ENCODE data around the gene LTA. TPM values are rescaled to one million over a fixed set of nuclear protein-coding genes. Genes with fewer than 3 reads are reported as not detected.

The LTA gene
- total RNA-seq, 4 donors from 2014 or later: not detected

DNA sequence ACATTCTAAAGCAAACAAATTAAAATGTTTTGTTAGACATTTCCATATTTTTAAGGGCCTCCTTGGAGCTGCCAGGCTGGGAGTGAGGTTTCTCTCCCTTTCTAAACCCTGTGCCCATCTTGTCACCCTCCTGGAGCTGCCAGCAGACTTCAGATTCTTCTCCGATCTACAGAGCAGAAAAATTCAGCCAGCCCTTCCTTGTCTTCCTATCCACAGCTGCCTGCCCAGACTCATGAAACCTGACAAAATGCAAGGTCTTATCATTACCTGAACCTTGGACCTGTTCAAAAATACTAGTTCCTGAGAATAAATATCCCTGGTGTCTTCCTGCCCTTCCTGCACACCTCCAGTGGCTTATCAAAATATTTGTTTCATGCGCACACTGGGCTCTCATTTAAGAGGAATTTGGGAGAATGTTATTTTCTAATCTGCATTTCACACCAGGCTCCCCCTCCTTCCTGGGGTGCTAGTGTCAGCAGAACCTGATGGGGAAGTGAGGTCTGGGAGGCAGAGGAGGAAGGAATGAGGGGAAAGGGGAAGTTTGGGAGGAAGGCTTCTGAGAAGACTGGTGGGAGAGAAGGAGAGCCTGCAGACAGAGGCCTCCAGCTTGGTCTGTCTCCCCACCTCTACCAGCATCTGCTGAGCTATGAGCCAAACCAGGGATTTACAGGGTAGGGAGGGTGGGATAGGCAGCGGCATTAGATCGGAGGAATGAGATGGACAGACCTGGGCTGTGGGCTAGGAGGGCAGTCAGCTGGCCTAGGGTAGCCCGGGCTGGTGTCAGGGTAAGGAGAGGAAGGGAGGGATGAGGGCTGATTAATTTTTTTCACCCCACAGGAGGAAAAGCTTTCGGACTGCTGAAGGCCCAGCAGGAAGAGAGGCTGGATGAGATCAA, 42.8 kb downstream of the LTA start, which contains the start of gene AIF1:
TSS of gene AIF1 (plus strand) at position 551 of the 895 bp plus-strand sequence. CDS start at position 647, 96 bp downstream.
- Histone ChIP-seq H3K9me3 (no peaks in the 10 kb centered on the region), H3K36me3 (no peaks in the 10 kb centered on the region), H3K4me3 (peak within 1 kb of the TSS in 2 of 4 donors; percentile 17 to 45), H3K27me3 (no peaks in the 10 kb centered on the region), H3K4me1 (peaks cover 0 to 5% (median 3%) of the 10 kb centered on the region in 3 donors), H3K27ac (peak within 1 kb of the TSS in 2 of 4 donors; percentile 36 to 68)
- no peak for DNase-seq
- TF ChIP-seq, protein P1, sequence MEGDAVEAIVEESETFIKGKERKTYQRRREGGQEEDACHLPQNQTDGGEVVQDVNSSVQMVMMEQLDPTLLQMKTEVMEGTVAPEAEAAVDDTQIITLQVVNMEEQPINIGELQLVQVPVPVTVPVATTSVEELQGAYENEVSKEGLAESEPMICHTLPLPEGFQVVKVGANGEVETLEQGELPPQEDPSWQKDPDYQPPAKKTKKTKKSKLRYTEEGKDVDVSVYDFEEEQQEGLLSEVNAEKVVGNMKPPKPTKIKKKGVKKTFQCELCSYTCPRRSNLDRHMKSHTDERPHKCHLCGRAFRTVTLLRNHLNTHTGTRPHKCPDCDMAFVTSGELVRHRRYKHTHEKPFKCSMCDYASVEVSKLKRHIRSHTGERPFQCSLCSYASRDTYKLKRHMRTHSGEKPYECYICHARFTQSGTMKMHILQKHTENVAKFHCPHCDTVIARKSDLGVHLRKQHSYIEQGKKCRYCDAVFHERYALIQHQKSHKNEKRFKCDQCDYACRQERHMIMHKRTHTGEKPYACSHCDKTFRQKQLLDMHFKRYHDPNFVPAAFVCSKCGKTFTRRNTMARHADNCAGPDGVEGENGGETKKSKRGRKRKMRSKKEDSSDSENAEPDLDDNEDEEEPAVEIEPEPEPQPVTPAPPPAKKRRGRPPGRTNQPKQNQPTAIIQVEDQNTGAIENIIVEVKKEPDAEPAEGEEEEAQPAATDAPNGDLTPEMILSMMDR (IDR thresholded peaks at IDR 0.05): no peak
- TF ChIP-seq POLR2A (IDR thresholded peaks at IDR 0.05): no peak
- intact Hi-C loops (cut with DNase I): no loop called here
- WGBS, 2 donors: 62 to 72% methylated on average over 6 of the region's 6 CpGs

DNA sequence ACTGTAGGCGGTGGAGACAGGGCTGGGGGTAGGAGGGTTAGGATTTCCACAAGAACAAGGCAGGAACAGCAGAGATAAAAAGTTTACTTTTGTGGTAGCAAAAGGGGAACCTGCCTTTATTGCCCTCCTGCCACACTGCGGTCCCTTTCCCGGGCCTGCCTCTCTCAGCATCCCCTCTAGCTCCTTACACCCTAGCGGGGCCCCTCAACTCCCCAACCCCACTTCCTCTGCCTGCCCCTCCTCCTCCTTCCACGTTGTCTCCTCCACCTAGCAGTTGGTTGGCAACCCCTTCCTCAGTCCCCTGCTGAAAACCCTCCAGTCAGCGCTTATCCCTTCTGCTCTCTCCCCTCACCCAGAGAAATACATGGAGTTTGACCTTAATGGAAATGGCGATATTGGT, 43.7 kb downstream of the LTA start:
- 63 to 68% methylated on average over 6 to 7 of the region's 7 CpGs for WGBS, 2 donors
- H3K4me1 ChIP-seq: peaks cover 0 to 5% (median 3%) of the 10 kb centered on the region in 3 donors
- peak overlapping the region in 2 of 4 donors; percentile 17 to 45 for H3K4me3 ChIP-seq
- H3K27ac ChIP-seq: peak overlapping the region in 2 of 4 donors; percentile 13 to 68
- H3K9me3 ChIP-seq: no peaks in the 10 kb centered on the region
- intact Hi-C loops (cut with DNase I): no loop called here
- no peaks in the 10 kb centered on the region for H3K27me3 ChIP-seq
- no peak for DNase-seq
- no peaks in the 10 kb centered on the region for H3K36me3 ChIP-seq
- no peak for TF ChIP-seq POLR2A (IDR thresholded peaks at IDR 0.05)
- TF ChIP-seq, protein P1 (IDR thresholded peaks at IDR 0.05): no peak

DNA sequence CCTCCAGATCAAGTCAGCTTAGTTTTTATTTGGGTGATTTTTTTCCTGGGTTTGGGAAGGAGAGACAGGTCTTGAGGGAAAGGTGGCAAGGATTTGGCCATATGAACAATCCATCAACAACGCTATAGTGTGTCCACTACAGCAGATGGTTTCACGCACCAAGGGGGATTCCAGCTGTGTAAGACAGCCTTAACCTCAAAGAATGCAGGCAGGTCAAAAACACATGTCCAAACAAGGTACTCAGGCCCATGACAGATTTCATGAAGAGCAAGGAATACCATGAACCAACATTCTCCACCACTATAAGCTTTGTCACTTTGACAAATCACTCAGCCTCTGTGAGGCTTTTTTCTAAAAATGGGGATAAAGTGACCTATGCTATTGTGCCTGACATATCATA, 44.9 kb downstream of the LTA start:
- peaks cover 4 to 16% (median 6%) of the 10 kb centered on the region in 3 donors for H3K4me1 ChIP-seq
- TF ChIP-seq POLR2A (IDR thresholded peaks at IDR 0.05): no peak
- TF ChIP-seq, protein P1 (IDR thresholded peaks at IDR 0.05): no peak

DNA sequence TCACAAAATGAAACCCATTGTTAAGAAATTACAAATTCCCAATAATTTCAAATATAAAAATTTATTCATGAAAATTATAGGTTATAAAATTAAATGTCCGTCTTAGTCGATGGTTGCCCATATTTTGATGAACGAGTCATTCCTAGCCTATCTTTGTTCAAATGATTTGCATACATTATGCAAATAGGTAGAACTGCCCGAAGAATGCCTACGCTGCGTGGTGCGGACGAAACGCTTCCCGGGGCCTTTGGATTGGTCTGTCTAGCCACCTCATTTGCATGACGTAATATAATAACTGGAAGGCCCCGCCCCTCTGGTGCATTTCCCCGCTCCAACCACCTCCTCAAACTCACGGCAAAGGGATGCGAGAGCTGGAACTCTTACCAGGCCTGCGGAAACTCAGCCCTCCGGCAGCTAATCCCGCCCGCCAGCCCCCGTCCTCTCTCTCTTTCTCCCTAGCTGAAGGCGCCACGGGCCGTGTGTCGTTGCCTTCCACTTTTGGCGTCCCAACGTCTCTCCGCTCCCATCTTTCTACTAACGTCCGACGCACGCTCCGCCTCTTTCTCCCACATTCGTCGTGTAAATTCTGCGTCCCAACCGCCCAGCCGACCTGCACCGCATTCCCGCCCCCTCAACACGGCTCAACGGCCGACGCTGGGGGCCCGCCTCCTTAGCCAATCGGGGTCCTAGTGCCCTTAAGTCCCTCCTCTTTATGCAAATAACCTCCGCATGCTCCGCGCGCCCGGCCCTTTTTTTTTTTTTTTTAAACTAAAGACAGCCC, 47.9 kb downstream of the LTA start:
- WGBS, 2 donors: 0% methylated on average over 48 to 50 of the region's 50 CpGs
- H3K36me3 ChIP-seq: peaks cover 13 to 18% (median 16%) of the 10 kb centered on the region in 3 donors
- no peaks in the 10 kb centered on the region for H3K27me3 ChIP-seq
- peak overlapping the region; percentile 80 to 98 (median 86) for H3K4me3 ChIP-seq
- peak overlapping the region; percentile 97 to 99 (median 98) for H3K27ac ChIP-seq
- H3K4me1 ChIP-seq: peaks cover 11 to 35% (median 14%) of the 10 kb centered on the region in 3 donors
- intact Hi-C loops (cut with DNase I): no loop called here
- no peaks in the 10 kb centered on the region for H3K9me3 ChIP-seq
- peak; percentile 94 for DNase-seq
- TF ChIP-seq, protein P1 (IDR thresholded peaks at IDR 0.05): peak in 3 of 6 experiments; percentile 13 to 26 (median 25)
- peak in 3 of 4 donors; percentile 85 to 91 (median 88) for TF ChIP-seq POLR2A (IDR thresholded peaks at IDR 0.05)

More for the DNA sequence above, 44.9 kb downstream of the LTA start:
- no peak for DNase-seq
- intact Hi-C loops (cut with DNase I): no loop called here
- no peaks in the 10 kb centered on the region for H3K36me3 ChIP-seq
- H3K4me3 ChIP-seq: no peak overlapping the region
- no peak overlapping the region for H3K27ac ChIP-seq
- no peaks in the 10 kb centered on the region for H3K27me3 ChIP-seq
- no peaks in the 10 kb centered on the region for H3K9me3 ChIP-seq
- 65 to 72% methylated on average over 2 of the region's 2 CpGs for WGBS, 2 donors

Data from esophagus squamous epithelium (tissue), 5 donors.